Fibroblast of skin of right biceps (primary cell): ENCODE results near the gene DLX1.

Experiments used
- DNase-seq: peaks from one replicate; pipeline ENCODE4 v3.0.0-alpha.2; 2013

The DLX1 gene

DNA sequence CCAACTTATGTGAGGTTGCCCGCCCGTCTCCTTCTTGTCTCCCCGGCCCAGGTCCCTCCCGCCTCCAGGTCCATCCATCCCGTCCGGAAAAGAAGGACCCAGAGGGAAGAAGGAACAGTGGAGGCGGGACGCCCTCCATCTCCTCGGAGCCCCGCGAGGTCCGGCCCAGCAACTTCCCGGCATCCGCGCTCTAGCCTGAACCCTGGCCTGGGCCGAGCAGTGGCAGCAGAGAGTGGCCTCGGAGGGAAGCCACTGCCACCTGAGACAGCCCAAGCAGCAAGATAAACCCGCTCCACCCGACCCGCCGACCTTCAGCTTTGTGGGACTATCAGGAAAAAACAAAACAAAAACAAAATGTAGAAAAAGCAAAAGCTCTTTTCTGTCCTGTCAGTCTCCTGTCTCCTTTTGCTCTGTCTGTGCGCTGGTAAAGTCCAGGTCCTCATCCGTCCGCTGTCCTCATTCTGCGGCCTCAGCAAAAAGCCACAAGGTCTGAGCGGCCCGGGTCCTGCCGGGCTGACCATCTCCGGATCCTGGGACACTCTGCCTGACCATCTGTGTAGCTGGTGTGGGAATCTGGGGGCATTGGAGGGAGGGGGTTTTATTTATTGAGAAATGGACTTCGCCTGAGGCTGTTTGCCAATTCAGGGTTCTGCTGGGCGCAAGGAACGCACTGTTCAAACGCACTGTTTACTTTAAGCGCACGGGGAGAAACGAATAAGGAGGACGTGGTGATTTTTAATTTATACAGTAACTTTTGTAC is 3.1 kb downstream of the DLX1 start:
- no peak for DNase-seq

DNA sequence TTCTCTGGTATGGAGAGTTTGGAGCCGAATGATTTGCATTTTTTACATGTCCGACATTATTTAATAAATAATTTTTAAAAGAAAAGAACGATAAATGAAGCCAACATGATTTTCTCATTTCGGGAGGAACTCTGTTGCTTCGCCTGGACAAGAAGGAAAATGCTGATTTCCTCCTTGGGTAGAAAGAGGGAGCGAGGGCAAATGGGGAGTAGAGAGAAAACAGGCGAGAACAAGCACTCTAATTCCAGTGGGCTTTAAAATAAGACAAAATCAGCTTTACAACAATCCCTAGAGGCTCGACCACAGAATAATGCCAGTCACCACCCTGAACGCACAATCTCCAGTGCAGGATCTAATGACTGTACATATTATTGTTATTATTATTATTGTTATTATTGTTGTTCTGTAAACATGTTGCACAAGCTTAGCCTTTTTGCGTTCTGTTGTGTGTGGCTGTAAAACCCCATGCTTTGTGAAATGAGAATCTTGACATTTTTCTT is 3.7 kb downstream of the DLX1 start:
- DNase-seq, result no peak

DNA sequence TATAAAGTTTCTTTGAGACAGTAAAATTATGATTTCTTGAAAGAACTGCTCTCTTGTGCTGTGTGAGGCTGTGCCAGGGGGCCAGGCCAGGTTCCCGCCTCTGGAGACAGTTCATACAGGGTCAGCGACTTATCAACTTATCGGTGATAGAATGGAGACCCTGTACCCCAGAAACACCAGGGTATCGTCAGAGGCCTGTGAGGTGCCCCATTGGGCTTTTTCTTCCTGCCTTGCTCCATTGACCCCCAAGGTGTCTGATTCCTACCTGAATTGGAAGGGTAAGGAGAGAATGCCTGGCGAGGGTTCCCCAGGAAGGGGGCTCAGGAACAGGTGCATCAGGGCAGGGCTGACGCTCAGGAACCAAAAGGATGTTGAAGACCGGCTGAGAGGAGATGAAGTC is 4.3 kb downstream of the DLX1 start:
- no peak for DNase-seq

DNA sequence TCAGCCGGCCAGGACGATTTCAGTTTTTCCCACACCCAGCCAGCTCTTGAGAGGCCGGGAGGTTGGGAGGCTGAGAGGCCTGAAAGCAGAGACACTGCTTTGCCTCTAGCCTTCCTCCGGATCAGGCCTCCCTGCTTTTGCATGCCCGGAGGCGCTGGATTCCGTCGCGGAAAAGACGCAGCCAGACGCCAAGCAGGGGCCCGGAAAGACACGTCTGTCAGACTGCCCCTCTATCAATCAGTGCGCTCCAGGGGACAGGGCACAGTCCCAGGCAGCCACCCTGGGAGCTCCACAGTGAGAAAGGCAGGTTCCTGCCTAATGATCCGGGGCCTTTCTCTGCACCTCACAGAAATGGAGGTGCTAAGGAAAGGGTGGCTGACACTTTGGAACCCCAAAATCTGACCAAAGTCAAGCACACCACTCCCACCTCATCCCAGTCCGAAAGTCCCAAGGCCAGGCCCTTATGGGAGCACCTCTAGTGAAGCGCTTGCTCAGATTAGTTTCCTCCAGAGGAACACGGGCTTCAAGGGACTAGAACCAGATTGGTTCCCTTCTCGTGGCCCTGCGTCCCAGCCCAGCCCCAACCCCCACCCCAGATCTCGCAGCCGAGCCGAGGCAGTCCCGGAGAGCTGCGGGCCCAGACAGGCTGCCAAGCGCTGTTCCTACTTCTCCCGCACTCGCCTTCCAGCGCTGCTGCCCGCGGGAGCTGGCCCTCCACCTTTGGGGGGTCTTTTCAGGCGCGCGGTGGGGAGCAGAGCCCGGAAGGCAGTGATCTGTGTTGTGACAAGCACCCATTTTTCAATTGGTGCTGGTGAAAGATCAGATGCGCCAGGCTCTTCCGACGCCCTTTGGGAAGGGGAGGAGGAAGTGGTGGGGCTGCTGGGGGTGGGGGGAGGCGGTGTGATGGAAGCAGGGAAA is 5.0 kb downstream of the DLX1 start:
- no peak for DNase-seq

DNA sequence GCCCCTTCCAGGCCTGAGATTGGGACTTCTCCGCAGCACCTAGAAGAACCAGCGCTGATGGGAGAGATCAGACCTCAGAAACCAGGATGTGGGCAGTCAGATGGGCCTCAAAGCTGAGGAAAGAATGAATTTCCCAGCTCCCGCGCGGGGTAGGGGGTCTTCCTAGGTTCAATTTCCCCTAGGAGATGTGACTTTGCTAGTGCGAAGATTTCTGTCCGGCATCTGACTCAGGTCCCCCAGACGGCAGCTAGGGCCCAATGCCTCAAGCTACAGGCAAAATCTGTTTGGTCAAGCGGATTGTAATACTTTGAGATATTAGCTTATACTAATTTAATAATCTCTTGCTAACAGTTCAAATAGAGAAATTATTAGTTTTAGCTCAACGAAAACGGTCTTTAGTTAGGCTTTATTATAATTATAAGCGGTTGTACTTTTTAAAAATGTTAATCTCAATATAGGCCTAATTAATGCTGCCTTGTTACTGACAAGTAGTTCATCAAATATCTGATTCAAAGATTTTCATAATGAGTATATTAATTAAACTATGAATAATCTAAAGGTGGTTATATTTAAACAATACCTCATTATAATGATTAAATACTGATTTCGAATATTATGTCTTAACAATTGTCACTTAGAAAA is 5.8 kb downstream of the DLX1 start:
- DNase-seq, result no peak

DNA sequence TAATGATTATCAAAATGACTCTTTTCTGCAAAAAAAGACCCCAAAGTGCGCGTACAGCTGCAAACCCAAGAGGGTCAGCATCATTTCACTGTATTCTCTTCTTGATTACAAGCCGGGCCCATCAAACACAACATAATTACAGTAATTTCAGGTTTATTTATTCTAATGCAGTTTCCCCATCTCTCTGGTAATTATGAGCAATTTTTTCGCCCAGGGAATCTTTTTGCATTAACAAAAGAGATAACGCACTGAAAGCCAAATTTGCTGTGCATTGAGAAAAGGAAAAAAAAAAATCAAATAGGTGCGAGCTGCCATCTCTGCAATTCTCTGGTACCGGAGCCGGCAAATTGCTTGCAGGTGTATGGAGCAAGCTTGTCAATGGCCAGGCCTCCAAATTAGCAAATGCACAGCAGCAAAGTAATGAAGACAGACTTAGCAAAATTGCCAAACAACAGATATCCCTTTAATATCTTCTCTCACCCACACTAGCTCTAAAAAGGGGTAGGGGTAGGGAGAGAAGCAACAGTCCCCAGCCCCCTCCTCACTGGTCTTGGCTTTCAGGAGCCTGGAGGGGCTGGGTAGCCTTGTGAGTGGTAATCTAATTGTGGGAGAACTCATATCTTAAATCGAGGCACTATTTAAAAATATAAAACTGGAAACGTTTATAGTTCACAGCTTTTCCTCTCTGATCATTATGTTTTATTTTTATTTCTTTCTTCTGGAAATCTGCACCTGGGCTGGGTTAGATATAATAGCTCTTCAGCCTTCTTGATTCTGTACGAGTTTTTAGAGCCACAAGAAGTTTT is 6.7 kb downstream of the DLX1 start:
- no peak for DNase-seq

DNA sequence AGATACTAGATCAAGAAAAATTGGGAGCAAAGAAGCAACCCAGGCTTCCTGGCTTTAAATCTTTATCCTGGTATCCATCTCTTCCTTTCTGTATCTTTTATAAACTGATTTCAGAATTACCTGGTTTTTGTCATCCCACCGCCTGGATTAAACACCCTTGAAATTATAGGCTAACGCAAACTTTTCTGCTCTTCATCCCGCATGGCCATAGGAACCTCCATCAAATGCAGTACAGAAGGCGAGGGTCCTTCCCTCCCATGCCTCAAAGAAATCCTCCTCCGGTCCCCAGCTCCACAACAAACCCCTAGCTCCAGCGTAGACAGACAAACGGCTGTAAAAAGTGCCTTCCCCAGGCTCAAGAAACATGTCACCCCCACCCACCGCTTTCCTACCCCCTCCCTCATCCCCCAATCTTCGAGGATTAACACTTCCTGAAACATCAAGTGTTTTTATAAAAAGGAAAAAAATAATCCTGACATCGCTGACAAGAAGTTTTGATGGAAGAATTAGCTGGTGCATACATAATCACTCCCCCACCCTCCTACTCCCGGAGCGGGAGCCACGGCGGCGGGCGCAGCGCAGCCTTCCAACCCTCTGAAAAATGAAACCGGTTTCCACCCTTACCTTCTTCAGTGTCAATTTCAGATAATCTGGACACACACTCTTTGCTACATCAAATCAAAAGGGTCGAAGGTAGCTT is 7.6 kb downstream of the DLX1 start:
- no peak for DNase-seq

DNA sequence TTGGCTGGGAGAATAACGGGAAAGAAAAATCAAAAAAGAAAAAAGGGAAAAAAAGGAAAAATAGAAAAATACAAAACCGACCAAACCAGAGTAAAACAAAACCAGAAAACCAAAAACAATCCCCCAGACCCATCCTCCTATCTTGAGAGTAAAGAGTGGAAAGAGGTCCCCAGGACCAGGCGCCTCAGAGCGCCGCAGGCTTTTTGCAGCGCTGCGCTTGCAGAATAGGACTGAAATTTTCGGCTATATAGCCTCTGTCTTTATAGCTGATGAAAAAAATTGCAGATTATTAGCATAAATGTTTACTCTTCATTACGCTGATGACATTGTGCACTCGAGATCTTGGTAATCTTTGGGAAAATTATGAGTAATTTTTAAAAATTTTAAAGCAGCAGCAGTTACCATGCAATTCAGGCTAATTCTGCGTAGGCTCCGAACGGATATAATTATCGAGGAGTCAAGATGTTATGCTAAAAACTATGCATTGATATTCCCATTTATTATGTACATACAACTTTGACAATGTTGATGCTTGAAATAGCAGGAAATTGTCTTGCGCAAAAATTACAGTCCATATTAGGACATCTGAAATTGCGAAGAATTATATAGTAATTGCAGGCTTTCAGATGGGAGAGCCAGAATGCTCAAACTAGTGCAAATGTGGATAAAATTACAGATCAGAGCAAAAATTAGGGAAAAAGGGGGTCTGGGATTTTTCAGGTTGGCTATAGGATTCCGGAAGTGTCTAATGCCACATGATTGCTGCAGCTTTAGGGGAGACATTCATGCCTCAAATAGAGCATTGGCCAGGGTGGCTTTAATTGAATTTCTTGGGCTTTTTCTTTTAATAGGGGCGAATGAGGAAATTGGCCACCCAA is 8.3 kb downstream of the DLX1 start:
- DNase-seq, result no peak

DNA sequence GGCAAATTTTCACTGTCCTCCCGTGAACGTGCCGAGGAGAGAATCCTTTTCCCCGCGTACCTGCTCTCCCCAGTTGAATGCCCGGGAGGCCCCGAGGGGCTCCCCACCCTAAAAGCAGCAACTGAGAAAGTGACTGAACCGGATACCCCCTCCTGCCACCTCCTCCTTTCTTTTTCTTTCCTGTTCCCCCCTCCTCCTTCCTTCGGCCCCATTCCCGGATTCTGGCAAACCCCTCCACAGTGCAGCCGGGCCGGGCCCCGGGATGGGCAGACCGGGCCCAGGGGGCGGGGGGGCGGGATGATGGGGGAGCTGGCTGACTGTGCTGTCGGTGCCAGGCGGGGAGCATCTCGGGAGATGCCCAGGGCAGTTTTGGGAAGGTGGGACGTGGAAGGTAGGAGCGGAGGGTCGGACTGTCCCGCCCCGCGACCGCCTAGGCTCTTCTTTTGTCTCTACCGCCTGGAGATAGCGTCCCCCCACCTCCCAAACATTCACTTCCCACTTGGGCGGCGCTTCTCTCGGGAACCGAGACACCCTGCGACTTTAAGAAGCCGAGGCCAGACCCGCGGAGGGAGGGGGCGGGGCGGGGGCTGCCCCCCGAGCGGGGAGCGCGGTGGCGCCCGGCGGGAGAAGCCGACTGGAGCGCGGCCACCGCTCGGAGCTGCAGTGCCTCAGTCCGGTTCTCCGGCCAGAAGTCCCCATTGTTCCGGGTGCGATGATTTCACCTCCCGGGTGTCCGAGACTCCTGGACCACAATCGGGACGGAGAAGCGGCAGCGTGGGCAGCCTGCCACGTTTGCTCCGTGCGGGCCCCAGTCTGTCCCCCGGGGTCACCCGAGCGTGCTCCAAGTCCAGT is 9.2 kb downstream of the DLX1 start:
- peak; percentile 57 for DNase-seq

DNA sequence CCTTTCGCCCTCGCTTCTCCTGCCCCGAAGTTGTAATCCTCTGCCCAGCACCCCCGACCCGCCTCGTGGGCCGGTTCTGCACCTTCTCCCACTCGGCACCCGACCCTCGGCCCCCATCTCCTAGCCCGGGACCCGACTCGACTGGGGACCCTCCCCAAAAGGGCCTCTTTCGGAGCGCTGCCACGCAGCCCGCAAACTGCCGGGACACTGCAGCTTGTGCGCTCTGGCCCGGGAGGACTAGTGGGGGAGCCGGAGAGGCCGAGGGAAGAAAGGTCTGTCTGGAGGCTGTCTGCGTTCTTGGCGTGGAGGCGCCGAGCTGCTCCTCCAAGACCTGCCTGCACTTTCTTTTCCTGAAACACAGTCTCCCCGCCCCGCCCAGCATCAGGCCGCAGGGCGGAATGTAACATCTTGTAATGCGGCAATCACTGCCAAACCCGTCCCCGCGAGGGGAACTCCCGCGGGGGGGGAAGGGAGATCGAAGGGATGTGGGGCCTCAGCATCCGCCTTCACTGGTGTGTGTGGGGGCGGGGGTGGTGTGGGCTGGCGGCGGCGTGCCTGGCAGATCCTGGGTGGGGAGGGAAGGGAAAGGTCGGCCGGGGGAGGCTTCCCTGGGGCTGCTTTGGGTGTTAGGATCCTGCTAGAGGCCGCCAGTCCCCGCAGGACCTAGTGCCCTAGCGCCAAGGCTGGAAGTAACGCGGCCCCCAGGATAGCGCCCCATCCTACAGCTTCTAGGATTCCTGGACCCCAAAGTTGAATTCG is 10.0 kb downstream of the DLX1 start:
- peak; percentile 89 for DNase-seq

DNA sequence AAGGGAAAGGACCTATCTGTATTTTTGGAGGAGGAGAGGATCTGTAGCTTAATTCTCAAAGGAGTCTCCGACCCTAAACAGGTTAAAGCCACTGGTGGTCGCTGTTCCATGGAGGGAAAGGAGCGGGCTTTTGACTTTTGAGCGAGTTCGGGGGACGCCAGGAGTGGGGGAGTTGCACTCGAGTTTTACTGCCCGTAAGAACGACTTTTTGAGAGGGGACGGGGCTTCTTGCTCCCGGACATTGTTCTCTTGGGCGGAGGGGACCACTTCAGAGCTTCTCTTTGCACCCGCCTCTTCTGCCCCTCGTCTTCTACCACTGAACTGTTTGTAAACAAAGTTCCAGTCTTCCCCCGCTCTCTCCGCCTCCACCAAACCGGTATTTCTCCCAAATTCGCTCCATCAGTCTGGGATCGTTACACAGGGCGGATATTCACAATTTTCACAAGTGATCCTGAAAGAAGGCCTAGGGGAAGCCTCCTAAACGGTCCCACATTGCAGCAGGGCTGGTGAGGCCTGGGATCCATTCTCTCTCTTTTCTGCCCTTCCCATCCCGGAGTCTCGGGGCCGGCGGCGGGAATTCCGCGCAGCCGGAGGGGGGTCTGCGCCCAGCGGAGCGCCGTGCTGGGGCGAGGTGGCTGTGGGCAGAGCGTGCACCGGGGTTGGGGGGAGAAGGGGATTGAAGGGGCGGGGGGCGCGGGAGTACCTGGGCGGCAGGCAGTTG is 10.8 kb downstream of the DLX1 start:
- peak; percentile 45 for DNase-seq

DNA sequence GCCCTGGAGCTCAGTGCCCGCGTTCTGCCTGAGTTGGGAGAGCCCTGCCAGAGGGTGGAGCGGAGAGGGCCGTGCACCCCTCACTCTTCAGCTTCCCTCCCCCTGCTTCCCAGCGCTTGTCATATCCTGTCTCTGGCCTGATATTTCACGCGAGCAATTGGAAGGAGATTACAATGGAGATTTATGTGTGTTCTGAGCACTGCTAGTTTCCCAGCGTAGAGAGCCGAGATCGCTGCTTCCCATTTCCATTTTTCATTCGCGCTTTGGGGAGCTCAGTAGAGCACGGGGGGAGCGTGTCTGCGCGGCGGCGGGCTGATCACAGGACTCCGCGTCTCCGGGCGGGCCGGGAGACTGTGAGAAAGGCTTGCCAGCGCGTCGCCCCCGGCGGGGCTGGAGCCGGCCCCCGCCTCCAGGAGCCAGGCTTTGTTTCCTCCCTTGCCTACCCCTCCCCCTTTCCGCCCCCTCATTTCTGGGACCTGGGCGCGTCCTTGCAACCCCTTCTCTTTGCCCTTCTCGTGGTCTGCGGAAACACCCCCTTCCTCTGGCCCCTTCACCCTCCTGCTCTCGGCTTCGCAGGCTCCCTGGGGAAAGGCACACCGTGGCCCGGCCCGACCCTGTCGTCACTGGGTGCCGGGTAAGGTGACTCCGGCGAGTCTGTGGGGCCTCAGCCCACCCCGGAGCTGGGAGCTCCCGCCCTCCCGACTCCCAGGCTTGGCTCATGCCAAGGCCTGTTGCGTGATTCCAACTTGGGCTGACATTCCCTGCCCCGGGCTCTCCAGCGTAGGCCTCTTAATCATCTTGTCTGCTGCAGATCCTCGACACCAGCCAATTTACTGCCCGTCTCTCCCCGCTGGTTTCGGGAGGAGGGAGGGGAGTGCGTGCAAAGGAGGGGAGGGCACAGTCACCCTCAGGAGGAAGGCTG is 11.6 kb downstream of the DLX1 start:
- peak; percentile 86 for DNase-seq

DNA sequence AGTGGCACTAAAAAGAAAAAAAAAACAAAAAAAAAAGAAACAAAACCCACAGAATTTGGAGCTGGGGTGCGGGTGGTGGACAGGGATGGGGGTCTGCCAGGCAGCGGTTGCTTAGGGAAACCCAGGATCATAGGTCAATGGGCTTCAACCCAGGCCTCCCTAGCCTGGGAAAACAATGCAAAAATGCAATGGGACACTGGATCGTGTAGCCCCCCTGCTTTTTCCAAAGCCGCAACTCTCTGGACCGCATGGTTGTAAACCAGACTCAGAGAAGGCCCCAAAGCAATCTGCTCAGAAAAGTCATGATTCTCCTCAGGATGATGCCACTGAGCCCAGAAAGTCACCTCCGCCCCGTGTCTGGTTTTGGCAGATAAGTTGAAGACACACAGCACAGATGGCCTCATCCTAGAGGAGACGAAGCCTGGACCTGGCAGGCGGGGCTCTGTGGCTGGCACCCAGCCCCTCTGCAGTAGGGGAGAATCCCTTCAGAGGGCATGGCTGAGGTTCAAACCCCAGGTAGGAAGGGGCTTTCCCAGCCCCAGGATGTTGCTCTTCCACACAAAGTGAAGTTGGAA is 12.3 kb downstream of the DLX1 start:
- DNase-seq, result no peak

DNA sequence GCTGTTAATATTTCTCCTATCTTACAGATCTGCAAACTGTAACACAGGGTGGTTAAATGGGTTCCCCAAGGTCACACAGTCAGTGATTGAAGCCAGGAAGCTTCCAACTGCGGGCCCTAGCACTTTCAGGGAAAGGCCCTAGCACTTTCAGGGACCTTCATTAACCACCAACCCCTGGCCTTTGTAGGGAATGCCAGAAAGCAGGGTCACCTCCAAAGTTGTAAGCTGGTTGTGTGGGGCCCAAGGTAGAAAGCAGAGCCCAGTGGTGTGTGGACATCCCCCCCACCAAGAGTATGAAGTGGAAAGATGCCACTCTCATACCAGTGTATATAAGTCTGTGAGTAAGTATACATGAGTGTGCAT is 13.0 kb downstream of the DLX1 start:
- no peak for DNase-seq

DNA sequence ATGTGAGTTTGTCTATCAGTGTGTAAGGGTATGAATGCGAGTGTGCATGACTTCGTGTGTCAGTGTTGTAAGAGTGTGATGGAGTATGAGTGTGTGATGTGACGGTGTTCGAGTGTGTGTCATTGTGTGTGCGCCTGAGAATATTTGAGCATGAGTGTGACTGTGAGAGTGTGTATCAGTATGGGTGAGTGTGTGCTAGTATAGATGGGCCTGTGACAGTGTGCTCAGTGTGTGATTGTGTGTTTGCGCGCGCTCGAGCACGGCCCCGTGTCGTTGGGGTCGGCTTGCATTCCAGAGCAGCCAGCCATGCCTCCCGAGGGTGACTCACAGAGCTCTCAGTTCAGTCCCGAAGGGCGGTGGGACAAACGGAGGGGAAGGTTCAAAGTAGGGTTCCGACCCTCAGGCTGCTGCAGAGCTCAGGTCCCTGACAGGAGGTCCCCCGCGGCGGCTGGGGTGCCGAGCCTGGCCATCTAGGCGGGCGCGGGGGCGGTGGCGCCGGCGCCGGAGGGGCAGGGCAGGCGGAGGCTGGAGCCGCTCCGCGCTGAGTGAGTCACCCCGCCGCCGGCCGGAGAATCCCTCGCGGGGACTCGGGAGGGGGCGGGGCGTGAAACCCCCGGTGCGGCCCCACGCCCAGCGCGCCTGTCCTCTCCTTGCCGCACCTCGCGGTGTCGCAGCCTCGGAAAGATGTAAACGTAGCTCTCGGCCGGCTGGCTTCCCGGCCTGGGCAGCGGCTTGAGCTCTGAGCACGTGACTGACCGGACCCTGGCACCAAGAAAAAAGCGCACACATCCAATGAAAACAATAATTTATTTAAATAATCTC is 13.6 kb downstream of the DLX1 start:
- DNase-seq, result peak; percentile 91

DNA sequence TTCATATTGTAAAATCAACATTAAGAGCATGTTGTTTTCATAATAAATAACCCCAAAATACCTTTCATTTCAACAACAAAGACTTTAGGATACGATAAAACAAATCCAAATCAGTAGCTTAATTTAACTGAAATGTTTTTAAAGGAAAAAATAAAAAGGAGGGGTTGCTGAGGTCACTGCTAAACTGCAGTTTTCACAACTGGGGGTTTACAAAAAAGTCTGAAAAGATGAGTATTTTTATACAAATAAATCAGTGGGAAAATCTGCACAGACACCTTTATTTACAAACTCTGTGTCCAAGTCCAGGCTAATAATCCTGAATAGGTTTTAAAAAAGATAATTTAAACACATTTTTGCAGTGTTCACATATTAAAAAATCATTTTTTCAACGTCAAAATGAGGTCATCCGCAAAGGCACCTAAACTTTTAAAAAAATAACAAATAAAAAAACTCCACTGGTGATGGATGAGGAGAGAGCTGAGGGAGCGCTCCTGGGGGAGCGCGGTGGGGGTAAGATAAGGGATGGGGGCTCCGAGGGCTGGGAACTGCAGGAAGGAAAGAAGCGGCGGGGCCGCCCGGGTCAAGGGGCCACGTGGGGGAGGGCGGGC is 14.3 kb downstream of the DLX1 start:
- no peak for DNase-seq
